ENCODE data around the gene HYDIN. TPM values are rescaled to one million over a fixed set of nuclear protein-coding genes. Genes with fewer than 3 reads are reported as not detected.

Gene HYDIN
- total and polyA plus RNA-seq, 9 of the 15 experiments (the other 6 are each of a cell fraction or from before 2014, with no cell fraction given), result 0.08 to 0.43 (median 0.14) TPM; not detected in 1

DNA sequence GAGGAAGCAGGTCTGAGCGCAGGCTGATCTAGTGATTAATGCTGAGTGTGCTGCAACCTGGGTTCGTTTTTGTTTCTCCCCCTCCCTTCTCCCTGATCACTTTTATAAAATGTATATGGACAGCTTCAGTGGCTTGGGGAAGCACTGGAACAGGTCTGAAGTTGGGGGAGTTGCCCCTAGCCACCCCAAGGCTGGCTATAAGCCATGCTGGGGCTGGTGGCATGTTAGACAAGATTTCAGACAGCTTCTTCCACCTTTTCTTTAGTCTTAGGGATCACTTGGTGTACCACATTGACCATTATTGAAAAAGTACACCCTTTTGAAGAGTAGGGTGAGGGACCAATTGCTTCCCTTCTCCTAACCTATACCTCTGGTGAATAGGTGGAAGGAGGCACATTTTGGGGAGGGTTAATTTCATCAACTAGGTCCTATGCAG, 425.8 kb downstream of the HYDIN start (continued):
- TF ChIP-seq, protein P1, sequence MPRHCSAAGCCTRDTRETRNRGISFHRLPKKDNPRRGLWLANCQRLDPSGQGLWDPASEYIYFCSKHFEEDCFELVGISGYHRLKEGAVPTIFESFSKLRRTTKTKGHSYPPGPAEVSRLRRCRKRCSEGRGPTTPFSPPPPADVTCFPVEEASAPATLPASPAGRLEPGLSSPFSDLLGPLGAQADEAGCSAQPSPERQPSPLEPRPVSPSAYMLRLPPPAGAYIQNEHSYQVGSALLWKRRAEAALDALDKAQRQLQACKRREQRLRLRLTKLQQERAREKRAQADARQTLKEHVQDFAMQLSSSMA (CRISPR knock-in tag; IDR thresholded peaks at IDR 0.05), result no peak
- TF ChIP-seq, protein P2, sequence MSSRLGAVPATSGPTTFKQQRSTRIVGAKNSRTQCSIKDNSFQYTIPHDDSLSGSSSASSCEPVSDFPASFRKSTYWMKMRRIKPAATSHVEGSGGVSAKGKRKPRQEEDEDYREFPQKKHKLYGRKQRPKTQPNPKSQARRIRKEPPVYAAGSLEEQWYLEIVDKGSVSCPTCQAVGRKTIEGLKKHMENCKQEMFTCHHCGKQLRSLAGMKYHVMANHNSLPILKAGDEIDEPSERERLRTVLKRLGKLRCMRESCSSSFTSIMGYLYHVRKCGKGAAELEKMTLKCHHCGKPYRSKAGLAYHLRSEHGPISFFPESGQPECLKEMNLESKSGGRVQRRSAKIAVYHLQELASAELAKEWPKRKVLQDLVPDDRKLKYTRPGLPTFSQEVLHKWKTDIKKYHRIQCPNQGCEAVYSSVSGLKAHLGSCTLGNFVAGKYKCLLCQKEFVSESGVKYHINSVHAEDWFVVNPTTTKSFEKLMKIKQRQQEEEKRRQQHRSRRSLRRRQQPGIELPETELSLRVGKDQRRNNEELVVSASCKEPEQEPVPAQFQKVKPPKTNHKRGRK (tag; IDR thresholded peaks at IDR 0.05), result no peak
- TF ChIP-seq JUND (IDR thresholded peaks at IDR 0.05; ENCODE audit: borderline replicate concordance, low read depth, low read length) (no peak), JUND (tag; IDR thresholded peaks at IDR 0.05; ENCODE audit: borderline replicate concordance, low read depth, low read length) (no peak), NCOA6 (IDR thresholded peaks at IDR 0.05) (no peak), POLR2G (IDR thresholded peaks at IDR 0.05; ENCODE audit: low read depth, low read length) (0 out of 2 replicates have a peak, but pooled peaks have one; percentile 13), ZEB2 (IDR thresholded peaks at IDR 0.05) (no peak), PHB (CRISPR knock-in tag; IDR thresholded peaks at IDR 0.05) (no peak), POLR2B (IDR thresholded peaks at IDR 0.05; ENCODE audit: low read depth, partially characterized antibody) (no peak), HSF4 (CRISPR knock-in tag; IDR thresholded peaks at IDR 0.05; ENCODE audit: borderline replicate concordance) (no peak), SAFB2 (IDR thresholded peaks at IDR 0.05; ENCODE audit: borderline replicate concordance, low read depth, low read length, severe bottlenecking) (no peak), PML (IDR thresholded peaks at IDR 0.05; ENCODE audit: low read length) (peak; percentile 64), GABPA (tag; conservative IDR thresholded peaks at IDR 0.05; ENCODE audit: low read depth) (no peak), RBFOX2 (IDR thresholded peaks at IDR 0.05; ENCODE audit: low read depth, low read length) (0 out of 2 replicates have a peak, but pooled peaks have one; percentile 20)
- TF ChIP-seq, protein P3, sequence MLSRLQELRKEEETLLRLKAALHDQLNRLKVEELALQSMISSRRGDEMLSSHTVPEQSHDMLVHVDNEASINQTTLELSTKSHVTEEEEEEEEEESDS (CRISPR knock-in tag; IDR thresholded peaks at IDR 0.05), result no peak
- TF ChIP-seq, protein P4, sequence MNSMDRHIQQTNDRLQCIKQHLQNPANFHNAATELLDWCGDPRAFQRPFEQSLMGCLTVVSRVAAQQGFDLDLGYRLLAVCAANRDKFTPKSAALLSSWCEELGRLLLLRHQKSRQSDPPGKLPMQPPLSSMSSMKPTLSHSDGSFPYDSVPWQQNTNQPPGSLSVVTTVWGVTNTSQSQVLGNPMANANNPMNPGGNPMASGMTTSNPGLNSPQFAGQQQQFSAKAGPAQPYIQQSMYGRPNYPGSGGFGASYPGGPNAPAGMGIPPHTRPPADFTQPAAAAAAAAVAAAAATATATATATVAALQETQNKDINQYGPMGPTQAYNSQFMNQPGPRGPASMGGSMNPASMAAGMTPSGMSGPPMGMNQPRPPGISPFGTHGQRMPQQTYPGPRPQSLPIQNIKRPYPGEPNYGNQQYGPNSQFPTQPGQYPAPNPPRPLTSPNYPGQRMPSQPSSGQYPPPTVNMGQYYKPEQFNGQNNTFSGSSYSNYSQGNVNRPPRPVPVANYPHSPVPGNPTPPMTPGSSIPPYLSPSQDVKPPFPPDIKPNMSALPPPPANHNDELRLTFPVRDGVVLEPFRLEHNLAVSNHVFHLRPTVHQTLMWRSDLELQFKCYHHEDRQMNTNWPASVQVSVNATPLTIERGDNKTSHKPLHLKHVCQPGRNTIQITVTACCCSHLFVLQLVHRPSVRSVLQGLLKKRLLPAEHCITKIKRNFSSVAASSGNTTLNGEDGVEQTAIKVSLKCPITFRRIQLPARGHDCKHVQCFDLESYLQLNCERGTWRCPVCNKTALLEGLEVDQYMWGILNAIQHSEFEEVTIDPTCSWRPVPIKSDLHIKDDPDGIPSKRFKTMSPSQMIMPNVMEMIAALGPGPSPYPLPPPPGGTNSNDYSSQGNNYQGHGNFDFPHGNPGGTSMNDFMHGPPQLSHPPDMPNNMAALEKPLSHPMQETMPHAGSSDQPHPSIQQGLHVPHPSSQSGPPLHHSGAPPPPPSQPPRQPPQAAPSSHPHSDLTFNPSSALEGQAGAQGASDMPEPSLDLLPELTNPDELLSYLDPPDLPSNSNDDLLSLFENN (IDR thresholded peaks at IDR 0.05; ENCODE audit: low read depth in 2 of 2, low read length in 2 of 2), result 0 out of 4 replicates have a peak, but pooled peaks of 1 of the 2 experiments have one; percentile 17
- TF ChIP-seq, protein P5, sequence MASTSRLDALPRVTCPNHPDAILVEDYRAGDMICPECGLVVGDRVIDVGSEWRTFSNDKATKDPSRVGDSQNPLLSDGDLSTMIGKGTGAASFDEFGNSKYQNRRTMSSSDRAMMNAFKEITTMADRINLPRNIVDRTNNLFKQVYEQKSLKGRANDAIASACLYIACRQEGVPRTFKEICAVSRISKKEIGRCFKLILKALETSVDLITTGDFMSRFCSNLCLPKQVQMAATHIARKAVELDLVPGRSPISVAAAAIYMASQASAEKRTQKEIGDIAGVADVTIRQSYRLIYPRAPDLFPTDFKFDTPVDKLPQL (IDR thresholded peaks at IDR 0.05; ENCODE audit: extremely low read depth, insufficient read length), result peak; percentile 44
- TF ChIP-seq, protein P6, sequence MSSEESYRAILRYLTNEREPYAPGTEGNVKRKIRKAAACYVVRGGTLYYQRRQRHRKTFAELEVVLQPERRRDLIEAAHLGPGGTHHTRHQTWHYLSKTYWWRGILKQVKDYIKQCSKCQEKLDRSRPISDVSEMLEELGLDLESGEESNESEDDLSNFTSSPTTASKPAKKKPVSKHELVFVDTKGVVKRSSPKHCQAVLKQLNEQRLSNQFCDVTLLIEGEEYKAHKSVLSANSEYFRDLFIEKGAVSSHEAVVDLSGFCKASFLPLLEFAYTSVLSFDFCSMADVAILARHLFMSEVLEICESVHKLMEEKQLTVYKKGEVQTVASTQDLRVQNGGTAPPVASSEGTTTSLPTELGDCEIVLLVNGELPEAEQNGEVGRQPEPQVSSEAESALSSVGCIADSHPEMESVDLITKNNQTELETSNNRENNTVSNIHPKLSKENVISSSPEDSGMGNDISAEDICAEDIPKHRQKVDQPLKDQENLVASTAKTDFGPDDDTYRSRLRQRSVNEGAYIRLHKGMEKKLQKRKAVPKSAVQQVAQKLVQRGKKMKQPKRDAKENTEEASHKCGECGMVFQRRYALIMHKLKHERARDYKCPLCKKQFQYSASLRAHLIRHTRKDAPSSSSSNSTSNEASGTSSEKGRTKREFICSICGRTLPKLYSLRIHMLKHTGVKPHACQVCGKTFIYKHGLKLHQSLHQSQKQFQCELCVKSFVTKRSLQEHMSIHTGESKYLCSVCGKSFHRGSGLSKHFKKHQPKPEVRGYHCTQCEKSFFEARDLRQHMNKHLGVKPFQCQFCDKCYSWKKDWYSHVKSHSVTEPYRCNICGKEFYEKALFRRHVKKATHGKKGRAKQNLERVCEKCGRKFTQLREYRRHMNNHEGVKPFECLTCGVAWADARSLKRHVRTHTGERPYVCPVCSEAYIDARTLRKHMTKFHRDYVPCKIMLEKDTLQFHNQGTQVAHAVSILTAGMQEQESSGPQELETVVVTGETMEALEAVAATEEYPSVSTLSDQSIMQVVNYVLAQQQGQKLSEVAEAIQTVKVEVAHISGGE (CRISPR knock-in tag; IDR thresholded peaks at IDR 0.05), result no peak
